ENCODE measurements around the gene ERC2.
"Not testable (repeated sequence)": the region's sequence is repeated elsewhere in the genome, so short reads cannot be mapped to it uniquely, and the experiment has no call there.

Gene ERC2

GRCh38 chr3:56060521-56061278, 407.6 kb downstream of the ERC2 start:
- no peak for DNase-seq (ENCODE audit: low read depth)

GRCh38 chr3:56059731-56060130, 408.5 kb downstream of the ERC2 start:
- no peak for DNase-seq (ENCODE audit: low read depth)

DNA sequence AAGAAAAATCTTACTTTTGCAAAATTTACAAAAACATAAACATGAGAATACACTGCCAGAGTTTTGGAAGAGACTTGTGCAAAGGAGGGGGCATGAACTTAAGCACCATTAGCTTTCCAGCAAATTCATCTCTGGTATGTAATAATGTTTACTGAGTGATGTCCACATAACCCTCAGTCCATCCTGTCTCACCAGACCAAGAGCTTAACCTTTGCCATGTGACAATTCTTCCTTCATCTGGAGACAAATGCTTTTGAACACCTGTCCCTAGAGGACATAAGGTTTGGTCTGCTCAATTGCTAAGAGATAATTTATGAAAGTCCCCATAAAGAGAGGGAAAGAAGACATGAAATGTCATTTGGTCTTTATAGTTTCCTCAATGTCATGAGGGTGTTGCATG, 412.3 kb downstream of the ERC2 start:
- no peak for DNase-seq (ENCODE audit: low read depth)

DNA sequence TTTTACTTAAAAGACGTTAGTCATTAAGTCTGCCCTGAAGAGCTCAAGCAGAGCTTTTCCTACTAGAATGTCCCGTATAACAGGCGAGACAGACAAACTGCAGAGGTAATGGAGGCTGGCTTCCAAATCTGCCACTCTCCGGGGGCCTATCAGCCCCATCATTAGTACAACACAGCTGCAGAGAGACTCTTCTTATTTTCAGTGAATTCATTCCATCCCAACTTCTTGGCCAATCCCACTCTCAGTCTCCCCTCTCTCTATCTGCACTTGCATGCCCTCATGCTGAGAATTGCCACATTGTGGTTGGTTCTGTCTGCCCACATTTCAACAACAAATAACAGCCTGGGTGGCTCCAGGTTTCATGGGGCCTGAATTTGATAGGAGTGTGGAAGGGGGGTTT, 412.7 kb downstream of the ERC2 start:
- DNase-seq (ENCODE audit: low read depth): no peak

DNA sequence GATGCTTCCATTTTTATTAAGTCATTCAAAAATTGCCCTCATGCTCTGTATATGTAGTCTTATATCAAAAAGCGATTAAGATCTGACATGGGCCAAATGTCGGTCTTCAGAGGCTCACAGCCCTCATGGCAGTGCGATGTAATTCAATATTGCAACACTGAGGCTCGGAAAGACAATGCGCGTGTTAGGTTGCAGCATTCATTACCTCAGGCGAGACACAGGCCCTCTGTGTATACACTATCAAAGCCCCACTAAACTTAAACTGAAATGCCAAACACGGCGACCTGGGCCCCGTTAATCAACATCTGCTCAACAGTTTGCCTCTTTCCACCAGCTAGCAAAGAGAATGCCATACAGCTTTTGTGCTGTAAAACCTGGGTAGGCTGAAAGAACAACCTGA, 413.4 kb downstream of the ERC2 start:
- no peak for DNase-seq (ENCODE audit: low read depth)

GRCh38 chr3:56053727-56054126, 414.5 kb downstream of the ERC2 start:
- no peak for DNase-seq (ENCODE audit: low read depth)

GRCh38 chr3:56052188-56052587, 416.1 kb downstream of the ERC2 start:
- DNase-seq (ENCODE audit: low read depth): no peak

- DNase-seq (ENCODE audit: low read depth): no peak
Observed at GRCh38 chr3:56051052-56051451, 417.2 kb downstream of the ERC2 start.

DNA sequence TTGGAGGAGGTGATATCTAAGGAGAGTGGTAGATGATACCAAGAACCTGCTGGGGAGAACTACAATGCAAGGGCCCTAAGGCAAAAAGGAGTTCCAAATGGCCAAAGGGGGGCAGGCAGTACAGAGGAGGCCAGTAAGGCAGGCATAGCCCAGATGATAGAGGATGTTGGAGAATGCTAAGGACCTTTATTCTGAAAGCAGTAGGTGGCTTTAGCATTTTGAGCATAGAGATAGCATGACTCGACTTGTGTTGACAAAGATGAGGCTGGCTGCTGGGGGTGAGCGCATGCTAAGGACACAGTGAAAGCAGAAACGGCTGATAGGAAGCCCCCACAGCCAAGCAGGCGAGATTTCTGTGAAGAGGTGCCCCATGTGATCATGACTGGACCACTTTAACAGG, 419.3 kb downstream of the ERC2 start:
- DNase-seq (ENCODE audit: low read depth): no peak

DNA sequence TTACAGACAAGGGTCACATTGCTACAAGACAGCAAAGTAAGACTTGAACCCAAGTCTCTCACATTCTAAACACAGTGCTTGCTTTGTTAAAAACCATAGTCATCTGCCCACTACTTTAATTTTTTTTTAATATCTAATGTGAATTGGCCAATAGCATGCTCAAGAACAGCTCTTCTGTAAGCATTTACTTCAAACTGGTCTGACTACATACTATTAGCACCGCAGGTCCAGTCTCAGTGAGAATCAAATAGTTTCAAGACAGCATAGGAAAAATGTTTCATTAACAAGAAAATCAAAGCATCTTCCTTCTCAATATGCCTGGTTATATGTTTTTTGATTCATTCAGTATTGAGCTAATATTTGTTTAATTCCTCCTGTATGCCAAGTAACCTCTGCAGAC, 419.9 kb downstream of the ERC2 start:
- no peak for DNase-seq (ENCODE audit: low read depth)

GRCh38 chr3:56042326-56042951, 425.8 kb downstream of the ERC2 start:
- no peak for DNase-seq (ENCODE audit: low read depth)

DNA sequence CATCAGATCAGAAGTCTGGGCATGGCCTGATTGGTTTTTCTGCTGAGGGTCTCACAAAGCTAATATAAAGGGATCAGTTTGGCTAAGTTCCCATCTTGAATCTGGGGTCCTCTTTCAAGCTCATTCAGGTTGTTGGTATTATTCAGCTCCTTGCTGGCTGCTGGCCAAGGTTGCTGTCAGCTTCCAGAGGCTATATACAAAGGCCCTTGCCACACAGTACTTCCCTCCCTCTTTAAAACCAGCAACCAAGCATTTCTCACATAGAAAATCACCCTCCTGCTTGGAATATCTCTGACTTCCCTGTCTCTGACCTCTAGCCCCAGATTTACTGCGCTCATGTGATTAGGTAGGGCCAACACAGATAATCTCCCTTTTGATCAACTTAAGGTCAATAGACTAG, 442.9 kb downstream of the ERC2 start:
- DNase-seq (ENCODE audit: low read depth): no peak

GRCh38 chr3:56023546-56023945, 444.7 kb downstream of the ERC2 start:
- DNase-seq (ENCODE audit: low read depth): no peak

GRCh38 chr3:56022619-56023018, 445.6 kb downstream of the ERC2 start:
- no peak for DNase-seq (ENCODE audit: low read depth)

DNA sequence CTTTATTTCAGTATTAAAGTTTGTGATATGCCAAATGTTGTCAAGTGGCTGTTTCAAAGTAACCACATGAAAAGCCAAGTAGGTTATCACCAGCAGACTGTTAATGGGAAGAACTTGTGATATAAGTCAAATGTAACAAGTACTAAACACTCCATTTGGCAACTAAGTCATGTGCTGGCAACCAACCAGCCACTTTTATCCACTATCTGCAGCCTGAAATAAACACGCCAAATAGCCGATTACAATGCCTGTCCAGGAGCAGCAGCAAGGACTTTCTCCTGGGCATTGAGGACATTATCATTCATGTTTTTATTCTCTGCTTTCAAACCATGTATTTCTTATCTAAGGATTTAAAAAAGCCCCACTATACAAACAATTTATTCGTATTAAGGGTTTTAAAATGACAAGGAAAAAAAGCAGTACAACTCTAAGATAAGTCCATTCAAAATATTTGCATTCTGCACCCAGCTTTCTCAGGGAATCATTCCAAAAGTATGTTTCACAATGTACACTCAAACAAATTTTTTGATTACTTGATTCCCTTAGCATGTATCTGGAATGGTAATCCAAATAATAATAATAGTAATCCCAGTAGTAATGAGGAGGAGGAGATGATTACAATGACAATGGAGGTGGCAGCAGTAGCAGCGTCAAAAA, 448.6 kb downstream of the ERC2 start:
- no peak for DNase-seq (ENCODE audit: low read depth)

- DNase-seq (ENCODE audit: low read depth): not testable (repeated sequence)
Observed at GRCh38 chr3:56015374-56015773, 452.9 kb downstream of the ERC2 start.

GRCh38 chr3:56012721-56013120, 455.5 kb downstream of the ERC2 start:
- DNase-seq (ENCODE audit: low read depth): no peak

GRCh38 chr3:56005196-56005805, 463.0 kb downstream of the ERC2 start:
- DNase-seq (ENCODE audit: low read depth): no peak

DNA sequence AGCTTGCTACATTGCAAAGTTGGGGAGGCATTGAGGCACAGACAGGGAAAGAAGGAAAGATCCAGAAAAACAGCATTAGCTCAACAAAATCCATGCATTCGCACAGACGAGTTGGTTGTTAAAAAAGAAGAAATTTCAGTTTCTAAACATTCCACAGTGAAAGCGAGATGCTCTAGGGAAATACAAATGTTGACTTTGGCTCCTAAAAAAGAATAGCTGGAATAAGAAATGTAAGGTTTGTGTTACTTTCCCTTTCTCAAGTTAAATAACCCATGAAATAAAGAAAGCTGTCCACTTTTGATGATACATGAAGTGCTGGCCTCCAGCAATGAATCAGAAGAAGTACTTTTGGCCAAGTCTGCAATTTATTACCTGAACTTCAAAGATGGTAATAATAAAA, 465.1 kb downstream of the ERC2 start:
- no peak for DNase-seq (ENCODE audit: low read depth)

DNA sequence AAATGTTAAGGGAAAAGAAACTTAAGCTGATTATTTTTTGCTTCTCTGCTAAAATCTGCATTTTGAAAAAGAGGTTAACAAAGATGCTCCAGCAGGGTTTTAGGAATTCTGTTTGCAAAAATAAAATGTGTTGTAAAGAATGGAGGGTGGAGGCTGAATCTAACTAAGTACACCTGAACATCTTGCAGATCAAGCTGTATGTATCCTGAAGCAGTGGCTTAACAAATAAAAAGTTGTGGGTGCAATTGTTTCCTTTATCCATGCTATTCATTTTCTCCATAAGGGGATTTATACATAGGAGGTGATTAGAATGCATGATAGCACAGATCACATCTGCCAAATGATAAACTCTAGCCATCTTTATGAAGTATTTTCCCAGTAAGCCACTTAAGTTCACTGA, 466.3 kb downstream of the ERC2 start:
- DNase-seq (ENCODE audit: low read depth): no peak

DNA sequence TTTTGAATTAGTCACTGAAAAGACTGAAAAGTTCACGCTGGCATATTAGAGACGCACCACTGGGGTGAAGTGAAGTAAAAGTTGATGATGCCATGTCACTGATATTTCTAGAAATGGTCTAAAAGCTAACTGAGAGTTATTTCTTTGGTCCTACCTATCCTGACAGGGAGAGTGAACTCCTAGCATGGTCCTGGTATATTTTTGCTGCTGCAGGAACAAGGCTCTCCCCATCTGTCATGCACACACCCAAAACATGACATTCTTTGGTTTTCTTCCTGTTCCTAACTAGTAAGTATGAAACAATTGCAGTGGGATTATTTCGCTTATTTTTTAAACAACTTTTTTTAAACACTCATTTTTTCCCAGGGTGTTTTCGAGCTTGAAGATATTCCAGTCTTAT, 466.7 kb downstream of the ERC2 start:
- DNase-seq (ENCODE audit: low read depth): no peak

DNA sequence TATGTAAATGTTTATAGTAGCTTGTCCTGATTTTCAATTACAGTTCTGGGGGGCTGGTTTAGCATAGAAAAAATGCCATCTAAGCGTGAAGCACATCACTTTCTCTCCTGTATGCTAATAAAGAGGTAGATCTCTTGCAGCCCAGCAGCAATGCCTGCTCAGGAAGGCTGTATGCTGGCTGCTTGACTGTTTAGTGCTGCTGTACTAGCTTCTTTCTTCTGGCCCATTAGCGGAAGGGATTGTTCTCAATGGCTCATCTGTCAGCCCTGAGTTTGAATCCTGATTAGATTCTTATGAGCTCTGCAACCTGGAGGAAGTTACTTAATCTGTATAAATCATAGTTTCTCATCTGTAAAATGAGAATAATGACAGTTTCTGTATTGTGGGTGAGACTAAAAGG, 478.9 kb downstream of the ERC2 start:
- no peak for DNase-seq (ENCODE audit: low read depth)

DNA sequence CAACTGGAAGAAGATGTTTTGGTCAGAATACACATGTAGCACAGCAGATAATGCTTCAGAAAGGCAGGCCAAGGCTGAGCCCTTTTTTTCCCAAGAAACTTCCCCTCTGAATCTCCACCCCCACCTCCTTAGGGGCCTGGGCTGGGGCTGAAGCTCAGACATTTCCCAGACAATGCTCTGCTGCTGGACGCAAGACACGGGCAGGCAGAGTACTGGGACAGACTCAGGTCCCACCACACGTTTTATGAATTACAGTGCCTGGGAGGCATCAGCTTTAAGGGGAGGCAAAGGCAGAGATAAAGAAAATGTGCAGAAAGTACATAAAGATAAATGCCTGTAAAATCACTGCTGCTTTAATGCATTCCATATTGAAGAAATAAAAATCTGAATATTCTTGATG, 479.4 kb downstream of the ERC2 start:
- DNase-seq (ENCODE audit: low read depth): no peak

Measured in activated T-cell treated with anti-CD3 and anti-CD28 coated beads for 24 hours (primary cell).